ENCODE results near the gene UBE2Q1. TPM values are rescaled to one million over a fixed set of nuclear protein-coding genes. Genes with fewer than 3 reads are reported as not detected.

The UBE2Q1 gene
- total and polyA plus RNA-seq, 2 donors = 12.7 to 39.1 TPM

GRCh38 chr1:154552036-154552435 lies 6.4 kb downstream of the UBE2Q1 start:
- DNase-seq (ENCODE audit: extremely low spot score) = no peak
- Histone ChIP-seq H3K4me3 (ENCODE audit: low read depth, low read length) (no peak overlapping the region), H3K27ac (ENCODE audit: low read depth) (no peak overlapping the region), H3K4me1 (ENCODE audit: insufficient read depth) (no peaks in the 10 kb centered on the region), H3K36me3 (ENCODE audit: insufficient read depth) (peaks cover 11% of the 10 kb centered on the region)
- WGBS = 92% methylated on average over 6 of the region's 6 CpGs

DNA sequence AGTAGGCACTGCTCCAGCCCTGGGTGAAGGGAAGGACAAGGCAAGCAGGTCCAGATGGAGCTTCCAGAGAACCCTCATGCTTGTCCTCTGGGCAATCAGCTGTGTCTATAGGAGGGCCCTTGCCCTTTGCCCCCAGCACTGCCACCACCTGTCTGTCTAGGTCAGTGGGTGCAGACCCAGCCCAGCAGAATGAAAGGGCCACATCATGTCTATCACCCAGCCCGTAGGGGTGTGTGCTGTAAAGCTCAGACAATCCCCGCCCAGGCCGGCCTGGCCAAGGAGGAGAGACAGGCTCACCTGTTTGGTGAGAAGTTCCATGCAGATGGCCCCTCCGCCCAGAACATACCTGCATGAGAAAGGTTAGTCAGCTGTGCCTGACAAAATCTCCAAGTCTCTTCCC lies 7.0 kb downstream of the UBE2Q1 start:
- Histone ChIP-seq H3K27ac (ENCODE audit: low read depth) (no peak overlapping the region), H3K4me3 (ENCODE audit: low read depth, low read length) (no peak overlapping the region), H3K36me3 (ENCODE audit: insufficient read depth) (peaks cover 11% of the 10 kb centered on the region), H3K4me1 (ENCODE audit: insufficient read depth) (no peaks in the 10 kb centered on the region)
- DNase-seq (ENCODE audit: extremely low spot score) = no peak
- 91% methylated on average over 4 of the region's 4 CpGs for WGBS

DNA sequence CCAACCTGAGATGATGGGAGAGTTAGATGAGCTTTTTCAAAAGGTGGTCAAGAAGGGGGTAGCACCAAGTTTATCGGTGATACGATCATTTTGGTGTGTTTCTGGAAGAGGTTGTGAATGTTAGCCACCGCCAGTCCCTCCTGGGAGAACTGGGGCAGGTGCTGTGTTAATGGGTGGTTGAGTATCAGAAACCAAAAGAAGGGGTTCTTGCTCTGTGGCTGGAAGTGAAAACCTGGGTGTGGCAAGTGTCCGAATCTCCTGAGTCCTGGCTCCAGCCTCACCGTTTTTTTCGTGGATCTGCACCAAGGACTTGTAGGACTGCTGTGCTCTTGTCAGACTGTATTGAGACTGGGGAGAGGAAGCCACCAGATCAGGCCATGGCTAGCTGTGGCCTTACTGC lies 7.8 kb downstream of the UBE2Q1 start:
- Histone ChIP-seq H3K4me1 (ENCODE audit: insufficient read depth) (no peaks in the 10 kb centered on the region), H3K36me3 (ENCODE audit: insufficient read depth) (peaks cover 11% of the 10 kb centered on the region), H3K4me3 (ENCODE audit: low read depth, low read length) (no peak overlapping the region), H3K27ac (ENCODE audit: low read depth) (no peak overlapping the region)
- WGBS = 87% methylated on average over 6 of the region's 6 CpGs
- DNase-seq (ENCODE audit: extremely low spot score) = no peak

- DNase-seq (ENCODE audit: extremely low spot score) = no peak
- WGBS = 62% methylated on average over 5 of the region's 5 CpGs
- Histone ChIP-seq H3K4me1 (ENCODE audit: insufficient read depth) (no peaks in the 10 kb centered on the region), H3K36me3 (ENCODE audit: insufficient read depth) (peaks cover 7% of the 10 kb centered on the region), H3K27ac (ENCODE audit: low read depth) (no peak overlapping the region), H3K4me3 (ENCODE audit: low read depth, low read length) (no peak overlapping the region)
Observed at GRCh38 chr1:154550070-154550469, 8.4 kb downstream of the UBE2Q1 start.

DNA sequence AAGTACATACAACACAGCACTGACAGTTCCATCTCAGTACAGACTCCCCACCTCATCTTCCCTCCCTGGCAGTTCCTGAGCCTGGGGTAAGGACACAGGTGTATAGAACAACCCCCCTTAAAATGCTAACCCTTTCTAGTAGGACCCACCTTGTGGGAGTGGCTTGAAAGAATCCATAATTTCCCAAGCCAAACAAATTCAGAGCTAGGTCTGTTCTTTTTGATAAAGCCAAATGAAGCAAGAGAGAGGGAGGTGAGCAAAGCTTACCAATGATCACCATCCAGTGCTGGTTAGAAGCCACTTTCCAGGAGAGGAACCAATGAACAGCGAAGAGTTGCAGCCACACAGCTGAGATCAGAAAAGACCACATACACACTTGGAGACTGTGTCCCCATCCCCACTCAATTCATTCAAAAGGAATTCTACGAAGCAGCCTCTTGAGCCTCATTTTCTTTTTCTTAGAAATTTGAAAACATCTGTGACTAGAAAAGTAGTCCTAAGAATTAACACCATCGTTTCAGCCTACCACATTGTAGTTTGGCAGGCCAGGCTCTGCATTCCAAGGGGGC lies 9.2 kb downstream of the UBE2Q1 start:
- 80% methylated on average over 3 of the region's 3 CpGs for WGBS

DNA sequence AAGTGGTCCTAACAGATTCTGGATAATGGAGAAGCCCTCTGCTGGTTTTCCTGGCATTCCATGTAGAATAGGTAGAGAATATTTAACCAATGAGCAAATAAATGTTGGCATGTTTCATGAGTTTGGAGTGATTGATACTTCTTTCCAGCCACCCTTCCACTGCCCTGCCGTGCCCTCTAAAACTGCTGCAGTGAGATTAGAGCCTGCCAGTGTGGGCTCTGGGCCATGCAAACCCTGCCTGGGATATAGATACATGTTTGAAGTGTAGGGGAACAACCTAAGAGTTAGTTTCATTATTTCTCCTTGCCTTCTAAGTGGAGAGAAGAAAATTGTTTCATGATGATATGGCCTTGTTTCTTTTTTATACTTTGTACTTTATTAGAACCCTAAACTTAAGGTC lies 10.4 kb downstream of the UBE2Q1 start:
- Histone ChIP-seq H3K4me3 (ENCODE audit: low read depth, low read length) (no peak overlapping the region), H3K27ac (ENCODE audit: low read depth) (no peak overlapping the region), H3K36me3 (ENCODE audit: insufficient read depth) (peaks cover 7% of the 10 kb centered on the region), H3K4me1 (ENCODE audit: insufficient read depth) (no peaks in the 10 kb centered on the region)
- DNase-seq (ENCODE audit: extremely low spot score) = no peak
- WGBS = 34% methylated on average over 1 of the region's 1 CpG

More for the DNA sequence above, 9.2 kb downstream of the UBE2Q1 start:
- Histone ChIP-seq H3K4me1 (ENCODE audit: insufficient read depth) (no peaks in the 10 kb centered on the region), H3K27ac (ENCODE audit: low read depth) (no peak overlapping the region), H3K4me3 (ENCODE audit: low read depth, low read length) (no peak overlapping the region), H3K36me3 (ENCODE audit: insufficient read depth) (peaks cover 7% of the 10 kb centered on the region)
- DNase-seq (ENCODE audit: extremely low spot score) = no peak

GRCh38 chr1:154547105-154547732 lies 11.2 kb downstream of the UBE2Q1 start:
- Histone ChIP-seq H3K4me1 (ENCODE audit: insufficient read depth) (no peaks in the 10 kb centered on the region), H3K27ac (ENCODE audit: low read depth) (no peak overlapping the region), H3K36me3 (ENCODE audit: insufficient read depth) (peaks cover 7% of the 10 kb centered on the region), H3K4me3 (ENCODE audit: low read depth, low read length) (no peak overlapping the region)
- no peak for DNase-seq (ENCODE audit: extremely low spot score)
- 67% methylated on average over 11 of the region's 11 CpGs for WGBS

DNA sequence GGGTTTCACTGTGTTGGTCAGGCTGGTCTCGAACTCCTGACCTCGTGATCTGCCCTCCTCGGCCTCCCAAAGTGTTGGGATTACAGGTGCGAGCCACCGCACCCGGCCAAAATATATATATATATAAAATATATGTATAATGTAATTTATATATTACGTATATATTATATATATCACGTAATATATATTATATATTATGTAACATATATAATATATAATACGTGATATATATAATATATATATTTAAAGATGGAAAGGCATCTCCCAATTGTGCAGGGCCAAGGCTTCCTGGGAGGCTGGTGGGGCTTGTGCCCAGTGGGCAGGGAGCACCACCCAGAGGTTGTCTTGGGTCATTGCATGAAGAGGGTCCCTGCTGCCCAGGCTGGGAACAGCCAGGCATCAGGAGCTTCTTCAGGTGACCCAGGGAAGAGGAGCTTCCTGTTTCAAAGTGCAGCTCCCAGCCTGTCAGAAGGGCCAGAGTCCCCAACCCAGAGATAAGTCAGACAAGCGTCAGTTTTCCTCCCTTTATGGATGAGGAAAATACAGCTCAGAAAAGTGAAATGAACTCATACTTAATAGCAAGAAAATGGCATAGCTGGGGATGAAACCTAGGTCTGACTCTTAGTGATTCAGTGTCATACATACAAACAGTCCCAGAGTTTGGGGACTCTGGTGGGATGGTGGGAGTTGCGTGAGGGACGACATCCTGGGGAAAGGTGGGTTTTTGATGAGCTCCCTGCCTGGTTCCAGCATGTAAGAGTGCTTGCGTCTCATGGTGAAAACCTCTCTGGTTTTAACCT lies 12.0 kb downstream of the UBE2Q1 start:
- 80% methylated on average over 13 of the region's 13 CpGs for WGBS
- H3K27ac ChIP-seq (ENCODE audit: low read depth) = no peak overlapping the region
- H3K4me3 ChIP-seq (ENCODE audit: low read depth, low read length) = no peak overlapping the region
- no peaks in the 10 kb centered on the region for H3K4me1 ChIP-seq (ENCODE audit: insufficient read depth)
- peaks cover 7% of the 10 kb centered on the region for H3K36me3 ChIP-seq (ENCODE audit: insufficient read depth)
- DNase-seq (ENCODE audit: extremely low spot score) = no peak

DNA sequence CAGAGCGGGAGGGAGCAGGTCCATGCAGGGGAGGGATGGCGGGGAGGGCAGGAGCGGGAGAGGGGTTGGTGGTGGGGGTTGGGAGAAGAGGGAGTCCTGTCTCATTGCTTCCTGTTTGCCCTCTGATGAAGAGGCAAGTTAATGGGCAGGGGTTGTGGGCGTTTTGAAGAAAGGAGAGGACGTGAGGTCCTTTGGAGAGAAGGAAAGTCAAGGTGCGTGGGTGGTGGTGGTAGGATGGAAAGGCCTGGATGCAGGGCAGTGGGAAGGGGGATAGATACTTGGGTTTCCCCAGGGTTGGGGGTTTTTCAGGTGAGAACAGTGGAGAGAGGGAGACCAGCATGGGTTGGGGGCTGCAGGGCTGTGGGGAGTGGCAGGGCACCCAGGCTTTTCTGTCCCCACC lies 17.2 kb downstream of the UBE2Q1 start:
- no peak overlapping the region for H3K27ac ChIP-seq (ENCODE audit: low read depth)
- H3K4me3 ChIP-seq (ENCODE audit: low read depth, low read length) = no peak overlapping the region
- H3K4me1 ChIP-seq (ENCODE audit: insufficient read depth) = no peaks in the 10 kb centered on the region
- 41% methylated on average over 6 of the region's 6 CpGs for WGBS
- no peak for DNase-seq (ENCODE audit: extremely low spot score)
- no peaks in the 10 kb centered on the region for H3K36me3 ChIP-seq (ENCODE audit: insufficient read depth)

- no peaks in the 10 kb centered on the region for H3K36me3 ChIP-seq (ENCODE audit: insufficient read depth)
- no peak for DNase-seq (ENCODE audit: extremely low spot score)
- 78% methylated on average over 9 of the region's 9 CpGs for WGBS
- no peaks in the 10 kb centered on the region for H3K4me1 ChIP-seq (ENCODE audit: insufficient read depth)
- no peak overlapping the region for H3K27ac ChIP-seq (ENCODE audit: low read depth)
- no peak overlapping the region for H3K4me3 ChIP-seq (ENCODE audit: low read depth, low read length)
Observed at GRCh38 chr1:154539486-154540483, 18.7 kb downstream of the UBE2Q1 start.

DNA sequence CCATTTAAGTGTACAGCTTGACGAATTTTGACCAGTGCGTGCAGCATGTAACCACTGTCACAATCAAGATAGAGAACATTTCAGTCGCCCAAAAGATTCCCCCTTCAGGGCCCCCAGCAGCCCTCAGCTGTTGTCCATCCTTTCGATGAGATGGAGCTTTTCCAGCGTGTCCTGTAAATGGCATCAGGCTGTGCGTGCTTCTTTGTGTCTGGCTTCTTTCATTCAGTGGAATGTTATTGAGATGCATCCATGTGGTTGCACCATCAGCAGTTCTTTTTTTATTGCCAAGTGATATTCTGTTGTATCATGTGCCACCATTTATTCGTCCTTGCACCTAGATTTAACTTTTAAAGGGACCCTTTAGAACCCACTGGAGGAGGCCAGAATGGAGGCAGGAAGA lies 21.9 kb downstream of the UBE2Q1 start:
- H3K4me3 ChIP-seq (ENCODE audit: low read depth, low read length) = no peak overlapping the region
- WGBS = 53% methylated on average over 7 of the region's 7 CpGs
- DNase-seq (ENCODE audit: extremely low spot score) = no peak
- H3K4me1 ChIP-seq (ENCODE audit: insufficient read depth) = no peaks in the 10 kb centered on the region
- no peaks in the 10 kb centered on the region for H3K36me3 ChIP-seq (ENCODE audit: insufficient read depth)
- no peak overlapping the region for H3K27ac ChIP-seq (ENCODE audit: low read depth)

DNA sequence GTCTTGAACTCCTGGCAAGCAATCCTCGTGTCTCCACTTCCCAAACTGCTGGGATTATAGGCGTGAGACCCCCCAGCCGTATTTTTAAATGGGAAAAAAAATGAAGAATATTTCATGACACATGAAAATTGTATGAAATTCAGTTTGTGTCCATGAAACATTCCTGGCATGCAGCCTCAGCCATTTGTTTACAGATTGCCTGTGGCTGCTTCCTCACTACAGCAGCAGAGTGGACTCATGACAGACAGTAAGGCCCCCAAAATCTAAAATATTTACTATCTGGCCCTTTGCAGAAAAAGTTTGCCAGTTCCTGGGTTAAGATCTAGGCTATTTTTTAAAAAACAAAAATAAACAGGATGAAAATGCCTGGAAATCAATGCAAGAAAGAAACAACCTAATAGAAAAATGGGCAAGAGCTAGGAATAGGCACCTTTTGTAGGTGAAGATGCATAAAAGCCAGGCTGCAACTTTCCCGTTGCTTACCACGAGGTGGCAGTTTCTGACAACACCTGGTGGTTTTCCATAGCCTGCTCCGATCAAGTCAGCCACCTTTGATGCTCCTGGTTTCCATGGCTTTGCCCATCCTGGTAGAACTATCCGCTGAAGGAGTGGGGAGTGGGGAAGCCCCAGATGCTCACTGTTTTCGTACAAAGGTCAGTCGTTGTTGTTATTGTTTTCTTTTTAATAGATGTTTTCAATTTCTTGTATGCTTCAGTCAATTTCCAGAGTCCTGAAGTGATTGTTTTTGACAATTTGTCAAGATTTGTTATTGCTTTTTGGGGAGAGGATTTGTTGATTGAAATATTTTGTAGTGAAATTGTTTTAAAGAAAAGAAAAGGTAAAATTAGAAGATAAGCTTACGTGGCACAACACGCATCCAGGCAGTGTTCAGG lies 24.3 kb downstream of the UBE2Q1 start:
- 56% methylated on average over 11 of the region's 11 CpGs for WGBS
- Histone ChIP-seq H3K36me3 (ENCODE audit: insufficient read depth) (no peaks in the 10 kb centered on the region), H3K4me3 (ENCODE audit: low read depth, low read length) (no peak overlapping the region), H3K27ac (ENCODE audit: low read depth) (no peak overlapping the region), H3K4me1 (ENCODE audit: insufficient read depth) (no peaks in the 10 kb centered on the region)
- DNase-seq (ENCODE audit: extremely low spot score) = no peak

All from urinary bladder (tissue), 4 donors.